Stimulated activated CD8-positive, alpha-beta memory T cell treated with anti-CD3 and anti-CD28 coated beads, Interleukin-7, amount 100 ng/mL, for 1 hour (primary cell): ENCODE results near the gene SLC39A7.
"Not testable (repeated sequence)": the region's sequence is repeated elsewhere in the genome, so short reads cannot be mapped to it uniquely, and the experiment has no call there.

Experiments used
- DNase-seq, 2 donors: peaks; one replicate each; pipeline ENCODE4 v3.0.0-alpha.2; 2020; ENCODE audit warnings: low read depth in 2 of 2

Gene SLC39A7

DNA sequence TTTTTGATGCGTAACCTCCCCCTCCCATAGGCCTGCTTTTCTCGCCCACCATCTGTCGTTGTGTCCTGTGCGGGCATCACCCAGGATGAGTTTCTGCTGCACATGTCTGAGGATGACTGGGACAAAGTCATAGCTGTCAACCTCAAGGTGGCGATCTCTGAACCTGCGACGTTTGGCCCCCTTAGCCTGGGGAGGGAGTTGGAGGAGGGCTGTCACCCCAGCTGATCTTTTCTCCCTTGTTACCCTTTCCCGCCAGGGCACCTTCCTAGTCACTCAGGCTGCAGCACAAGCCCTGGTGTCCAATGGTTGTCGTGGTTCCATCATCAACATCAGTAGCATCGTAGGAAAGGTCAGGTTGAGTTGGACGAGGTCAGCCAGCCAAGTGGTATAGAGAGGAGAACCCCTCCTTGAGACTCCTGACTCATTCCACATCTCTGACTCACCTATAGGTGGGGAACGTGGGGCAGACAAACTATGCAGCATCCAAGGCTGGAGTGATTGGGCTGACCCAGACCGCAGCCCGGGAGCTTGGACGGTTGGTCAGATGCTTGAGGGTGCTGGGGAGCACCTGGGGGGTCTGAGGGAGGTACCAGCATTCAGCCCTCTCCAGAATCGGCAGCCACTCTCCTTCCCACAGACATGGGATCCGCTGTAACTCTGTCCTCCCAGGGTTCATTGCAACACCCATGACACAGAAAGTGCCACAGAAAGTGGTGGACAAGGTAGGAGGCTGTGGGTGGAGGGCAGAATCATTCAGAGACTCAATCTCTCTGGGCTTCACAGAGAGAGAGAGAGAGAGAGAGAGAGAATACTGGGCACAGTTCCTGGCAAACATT lies 4.7 kb downstream of the SLC39A7 start:
- DNase-seq, result no peak

GRCh38 chr6:33206027-33206863 lies 5.6 kb downstream of the SLC39A7 start:
- DNase-seq, result no peak

DNA sequence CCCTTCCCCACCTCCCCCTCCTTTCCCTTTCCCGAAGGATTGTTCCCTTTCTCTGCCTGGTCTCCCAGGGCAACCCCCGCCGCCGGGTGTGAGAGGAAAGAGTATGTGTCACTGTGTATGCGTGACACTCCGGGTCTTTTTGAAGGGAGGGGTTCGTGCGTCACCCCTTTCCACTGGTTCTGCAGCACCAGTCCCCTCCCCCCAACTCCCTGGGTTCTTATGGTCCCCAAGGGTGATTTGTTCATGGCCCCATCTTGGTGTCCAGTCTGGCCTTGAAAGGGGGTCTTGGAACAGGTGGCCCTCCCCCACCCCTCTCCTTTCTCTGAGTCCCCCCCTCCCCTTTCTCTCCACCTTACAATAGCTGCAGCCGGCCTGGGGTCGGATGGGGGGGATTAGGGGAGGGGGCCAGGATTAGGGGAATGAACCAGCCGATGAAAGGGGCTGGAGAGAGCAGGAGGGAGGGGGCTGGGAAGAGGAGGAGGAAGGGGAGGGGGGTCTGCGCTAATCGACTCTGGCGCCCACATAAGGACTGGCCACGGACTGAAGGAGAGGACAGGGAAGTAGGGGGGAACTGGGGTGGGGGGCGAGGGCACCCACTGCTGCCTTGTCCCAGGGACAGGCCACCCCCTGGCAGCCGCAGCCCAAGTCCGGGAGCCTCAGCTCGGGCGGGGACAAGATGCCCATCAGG lies 6.3 kb downstream of the SLC39A7 start:
- DNase-seq, result no peak

- DNase-seq, result no peak
Observed at GRCh38 chr6:33207552-33208090, 7.0 kb downstream of the SLC39A7 start.

DNA sequence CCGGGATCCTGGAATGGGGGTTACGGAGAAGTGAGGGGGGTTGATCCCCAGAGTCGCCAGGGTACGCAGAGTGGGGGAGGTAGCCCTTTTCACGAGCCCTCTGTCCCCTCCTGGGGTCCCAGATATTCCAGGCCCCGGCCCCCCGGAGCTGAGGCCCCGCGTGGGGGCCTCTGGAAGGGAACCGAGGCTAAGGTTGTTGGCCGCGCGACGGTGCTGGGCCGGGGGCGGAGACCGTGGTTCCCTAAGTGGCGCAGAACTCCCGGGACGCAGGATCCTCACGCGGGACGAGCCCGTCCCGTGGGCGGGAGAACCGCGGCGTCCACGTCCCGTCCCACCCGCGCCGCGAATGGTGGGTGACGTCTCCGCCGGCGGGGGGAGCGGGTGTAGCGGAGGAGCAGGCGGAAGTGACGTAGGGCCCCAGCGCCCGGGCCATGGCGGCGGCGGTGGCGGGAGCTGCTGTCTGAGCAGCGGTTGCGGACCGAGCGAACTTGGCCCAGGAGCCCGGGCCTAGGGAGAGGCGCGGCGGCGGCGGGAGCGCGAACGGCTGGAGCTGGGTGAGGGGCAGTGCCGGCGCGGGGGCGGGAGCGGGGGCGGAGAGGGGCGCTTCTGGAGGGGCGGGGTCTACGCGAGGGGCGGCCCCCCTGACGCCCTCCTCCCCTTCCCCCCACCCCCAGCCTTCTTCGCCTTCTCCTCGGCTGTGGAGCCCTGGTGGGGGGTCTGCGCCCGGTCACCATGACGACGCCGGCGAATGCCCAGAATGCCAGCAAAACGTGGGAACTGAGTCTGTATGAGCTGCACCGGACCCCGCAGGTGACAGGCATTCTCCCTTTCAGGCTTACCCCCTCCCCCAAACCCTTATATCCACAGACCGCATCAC lies 7.7 kb downstream of the SLC39A7 start, which contains the start of gene RING1:
TSS of gene RING1 (plus strand) at position 410 of the 877 bp plus-strand sequence. CDS start at position 733, 323 bp downstream.
- peak; percentile 69 to 77 for DNase-seq

GRCh38 chr6:33209856-33210255 lies 9.2 kb downstream of the SLC39A7 start:
- no peak for DNase-seq

DNA sequence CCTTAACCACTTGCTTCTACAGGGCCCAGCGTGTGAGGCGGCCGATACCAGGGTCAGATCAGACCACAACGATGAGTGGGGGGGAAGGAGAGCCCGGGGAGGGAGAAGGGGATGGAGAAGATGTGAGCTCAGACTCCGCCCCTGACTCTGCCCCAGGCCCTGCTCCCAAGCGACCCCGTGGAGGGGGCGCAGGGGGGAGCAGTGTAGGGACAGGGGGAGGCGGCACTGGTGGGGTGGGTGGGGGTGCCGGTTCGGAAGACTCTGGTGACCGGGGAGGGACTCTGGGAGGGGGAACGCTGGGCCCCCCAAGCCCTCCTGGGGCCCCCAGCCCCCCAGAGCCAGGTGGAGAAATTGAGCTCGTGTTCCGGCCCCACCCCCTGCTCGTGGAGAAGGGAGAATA lies 10.5 kb downstream of the SLC39A7 start:
- no peak for DNase-seq

GRCh38 chr6:33211666-33212422 lies 11.2 kb downstream of the SLC39A7 start:
- no peak for DNase-seq

- no peak for DNase-seq
Observed at GRCh38 chr6:33212857-33213165, 12.1 kb downstream of the SLC39A7 start.

DNA sequence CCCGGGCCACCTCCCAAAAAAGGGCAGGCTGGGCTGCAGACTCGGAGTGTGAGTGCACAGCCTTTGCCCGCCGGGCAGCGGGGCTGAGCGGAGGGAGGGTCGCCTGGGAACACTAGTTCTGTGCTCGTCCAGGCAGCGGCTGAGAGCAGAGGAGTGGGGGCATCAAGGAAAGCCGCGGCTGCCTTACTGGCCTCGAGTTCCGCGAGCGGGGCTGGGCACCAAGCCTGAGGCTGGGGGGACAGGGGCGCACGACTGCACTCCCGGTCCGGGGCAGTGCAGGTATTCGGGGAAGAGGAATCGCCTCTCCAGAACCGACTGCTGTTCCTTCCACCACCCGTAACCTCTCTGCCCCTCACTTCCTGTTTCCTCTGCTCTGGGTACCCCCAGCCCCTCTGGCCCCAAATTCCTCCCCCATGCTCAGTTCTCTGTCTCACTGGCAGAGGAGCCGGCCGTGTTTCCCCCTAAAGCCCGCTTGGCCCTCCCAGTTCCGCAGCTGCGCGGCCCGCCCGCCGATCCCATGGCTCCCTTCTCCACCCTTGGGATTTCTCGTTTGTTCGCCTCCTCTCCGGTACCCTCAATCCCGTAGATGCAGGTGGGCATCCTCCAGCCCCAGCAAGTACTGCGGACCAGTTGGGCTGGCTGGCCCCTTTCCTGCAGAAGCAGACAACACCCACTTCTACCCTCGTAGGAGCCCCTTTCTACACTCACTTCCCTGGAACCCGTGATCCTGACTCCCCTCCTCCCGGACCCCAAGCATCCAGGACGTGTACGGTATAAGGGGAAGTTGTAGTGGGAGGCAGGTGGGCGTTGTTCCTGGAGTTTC lies 12.7 kb downstream of the SLC39A7 start:
- DNase-seq, result no peak

GRCh38 chr6:33213989-33214335 lies 13.3 kb downstream of the SLC39A7 start:
- no peak for DNase-seq

DNA sequence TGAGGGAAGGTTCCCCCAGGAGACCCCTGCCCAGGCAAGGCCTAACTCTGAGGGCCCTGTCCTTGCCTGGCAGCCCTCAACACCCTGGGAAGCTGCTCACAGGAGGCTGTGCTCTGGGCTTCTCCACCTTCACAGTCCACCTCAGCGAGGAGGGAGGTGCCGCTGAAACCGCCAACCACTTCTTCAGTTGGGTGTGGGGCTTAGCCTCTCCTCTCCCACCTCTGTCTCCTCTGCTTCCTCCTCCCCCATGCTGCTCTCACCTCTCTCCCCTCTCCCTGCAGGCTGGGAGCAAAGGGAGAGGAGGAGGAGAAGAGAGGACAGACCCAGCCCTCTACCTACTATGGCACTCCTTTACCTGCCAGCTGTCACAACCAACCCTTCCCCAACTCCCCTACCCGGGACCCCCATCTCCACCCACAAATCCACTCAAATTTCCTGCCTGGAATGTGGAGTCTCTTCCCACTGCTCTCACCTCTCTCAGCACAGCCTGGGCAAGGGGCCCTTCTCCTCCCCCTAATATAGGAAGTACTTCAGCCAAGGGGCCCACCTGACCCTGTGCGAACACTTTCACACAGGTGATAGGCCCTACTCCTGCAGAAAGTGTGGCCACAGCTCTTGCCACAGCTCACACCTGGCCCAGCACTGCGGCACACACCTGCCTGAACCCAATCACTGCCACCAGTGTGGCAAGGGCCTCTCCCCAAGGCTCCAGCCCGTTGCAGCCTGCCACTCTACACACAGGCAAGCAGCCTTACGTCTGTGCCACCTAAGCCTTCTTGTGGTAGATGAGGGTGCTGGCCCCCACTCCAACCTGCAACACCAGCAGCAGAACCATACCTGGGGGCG lies 14.8 kb downstream of the SLC39A7 start:
- DNase-seq, result no peak

DNA sequence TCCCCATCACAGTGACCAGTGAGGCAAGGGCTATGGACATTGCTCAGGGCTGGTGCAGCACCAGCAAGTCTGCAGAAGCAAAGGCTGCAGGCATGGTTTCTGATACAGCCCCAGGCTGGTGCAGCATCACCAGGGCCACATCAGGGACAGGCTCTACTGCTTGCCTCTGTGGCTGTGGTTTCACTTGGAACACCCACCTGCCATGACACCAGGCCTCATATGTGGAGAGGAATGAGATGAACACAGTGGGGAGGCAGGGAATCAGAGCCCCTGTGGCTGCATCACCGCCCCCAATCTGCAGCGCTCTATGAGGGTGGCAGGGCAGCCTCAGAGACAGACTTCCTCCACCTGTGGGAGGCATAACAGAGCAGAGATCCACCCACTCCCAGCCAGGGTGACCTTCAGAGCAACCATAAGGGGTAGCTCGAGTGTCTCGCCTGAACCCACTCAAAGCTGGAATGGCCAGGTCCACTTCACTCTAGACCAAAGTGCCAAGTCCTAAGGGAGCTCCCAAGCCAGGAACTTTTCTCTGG lies 15.5 kb downstream of the SLC39A7 start:
- DNase-seq, result no peak

- no peak for DNase-seq
Observed at GRCh38 chr6:33217246-33217645, 16.6 kb downstream of the SLC39A7 start.

GRCh38 chr6:33217681-33218080 lies 17.0 kb downstream of the SLC39A7 start:
- no peak for DNase-seq

DNA sequence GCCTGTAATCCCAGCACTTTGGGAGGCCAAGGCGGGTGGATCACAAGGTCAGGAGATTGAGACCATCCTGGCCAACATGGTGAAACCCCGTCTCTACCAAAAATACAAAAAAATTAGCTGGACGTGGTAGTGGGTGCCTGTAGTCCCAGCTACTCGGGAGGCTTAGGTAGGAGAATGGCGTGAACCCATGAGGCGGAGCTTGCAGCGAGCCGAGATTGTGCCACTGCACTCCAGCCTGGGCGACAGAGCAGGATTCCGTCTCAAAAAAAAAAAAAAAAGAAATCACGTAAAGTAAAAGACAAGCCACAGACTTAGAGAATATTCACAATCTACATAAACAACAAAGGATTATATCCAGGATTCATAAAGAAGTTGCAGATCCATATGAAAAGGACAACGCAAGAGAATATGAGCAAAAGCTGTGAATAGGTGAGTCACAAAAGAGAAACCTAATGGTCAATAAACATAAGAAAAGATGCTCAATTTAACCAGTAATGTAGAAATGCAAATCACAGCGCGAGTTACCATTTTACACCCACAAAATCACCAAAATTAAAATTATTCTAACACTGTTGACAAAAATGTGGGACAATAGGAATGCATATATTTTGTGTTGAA lies 25.9 kb downstream of the SLC39A7 start:
- not testable (repeated sequence) for DNase-seq

DNA sequence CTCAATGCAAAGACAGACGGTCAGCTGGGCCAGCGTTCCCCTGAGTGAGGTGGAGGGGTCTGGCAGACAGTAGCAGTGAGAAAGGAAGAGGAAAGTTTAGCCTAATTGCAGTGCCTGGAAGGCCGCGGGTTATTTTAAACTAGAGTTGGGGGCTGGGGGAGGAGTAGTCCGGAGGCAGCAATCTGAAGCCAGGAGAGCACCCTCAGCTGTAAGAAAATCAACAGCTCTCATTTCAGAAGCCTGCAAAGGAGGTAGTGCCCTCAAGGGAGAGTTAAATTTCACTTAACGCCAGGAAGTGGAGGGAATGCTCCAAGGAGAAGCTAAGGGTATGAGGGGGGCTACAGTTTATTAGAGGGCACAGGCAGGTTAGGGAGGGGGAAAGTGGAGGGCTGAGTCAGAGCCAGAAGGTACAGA lies 34.6 kb downstream of the SLC39A7 start:
- DNase-seq, result no peak

DNA sequence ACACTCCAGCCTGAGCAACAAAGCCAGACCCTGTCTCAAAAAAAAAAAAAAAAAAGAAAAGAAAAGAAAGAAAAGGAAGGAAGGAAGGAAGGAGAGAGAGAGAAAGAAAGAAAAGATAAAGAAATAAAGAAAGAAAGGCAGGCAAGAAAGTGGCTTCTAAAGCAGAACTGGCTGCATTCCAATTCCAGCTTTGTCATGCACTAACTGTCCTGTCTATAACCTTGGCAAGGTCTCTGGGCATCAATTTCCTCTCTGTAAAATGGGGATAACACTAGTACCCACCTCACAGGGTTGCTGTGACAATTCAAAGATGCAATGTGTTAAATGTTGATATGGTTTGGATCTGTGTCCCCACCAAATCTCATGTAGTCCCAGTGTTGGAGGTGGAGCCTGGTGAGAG lies 35.7 kb downstream of the SLC39A7 start:
- DNase-seq, result no peak
